ENCODE results near the gene SETX.

Gene SETX

DNA sequence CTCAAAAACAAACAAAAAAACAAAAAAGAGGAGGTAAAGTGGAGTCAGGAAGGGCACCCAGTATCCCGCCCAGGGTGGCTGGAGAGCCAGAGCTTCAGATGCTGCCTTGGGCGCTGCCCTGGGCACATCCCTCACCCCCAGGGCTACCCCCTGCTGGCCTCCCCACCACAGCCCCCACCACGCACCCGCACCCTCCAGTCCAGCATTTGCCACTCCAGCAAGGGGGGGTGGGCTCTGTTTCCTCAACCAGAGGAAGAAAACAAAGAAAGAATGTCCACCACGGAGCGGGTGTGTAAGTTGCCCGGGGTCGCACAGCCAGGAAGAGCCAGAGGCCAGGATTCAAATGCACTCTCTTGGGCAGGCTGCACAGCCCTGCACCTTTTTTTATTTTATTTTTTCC is 106.8 kb downstream of the SETX start:
- Histone ChIP-seq H3K27me3 (ENCODE audit: insufficient read depth, poor library complexity, severe bottlenecking) (no peaks in the 10 kb centered on the region), H3K4me3 (replicated peaks; ENCODE audit: insufficient read depth, low read length) (no peak overlapping the region), H3K27ac (replicated peaks) (no peak overlapping the region)
- no peak for DNase-seq (ENCODE audit: low read depth in 1 of 2, low spot score in 1 of 2)
- no peak for TF ChIP-seq POLR2AphosphoS5 (IDR thresholded peaks at IDR 0.05; ENCODE audit: low read depth)
- TF ChIP-seq GABPA (IDR thresholded peaks at IDR 0.05; ENCODE audit: low read depth): no peak
- no peak for TF ChIP-seq CTCF (IDR thresholded peaks at IDR 0.05; ENCODE audit: insufficient read depth, low read length)
- TF ChIP-seq, protein P1, sequence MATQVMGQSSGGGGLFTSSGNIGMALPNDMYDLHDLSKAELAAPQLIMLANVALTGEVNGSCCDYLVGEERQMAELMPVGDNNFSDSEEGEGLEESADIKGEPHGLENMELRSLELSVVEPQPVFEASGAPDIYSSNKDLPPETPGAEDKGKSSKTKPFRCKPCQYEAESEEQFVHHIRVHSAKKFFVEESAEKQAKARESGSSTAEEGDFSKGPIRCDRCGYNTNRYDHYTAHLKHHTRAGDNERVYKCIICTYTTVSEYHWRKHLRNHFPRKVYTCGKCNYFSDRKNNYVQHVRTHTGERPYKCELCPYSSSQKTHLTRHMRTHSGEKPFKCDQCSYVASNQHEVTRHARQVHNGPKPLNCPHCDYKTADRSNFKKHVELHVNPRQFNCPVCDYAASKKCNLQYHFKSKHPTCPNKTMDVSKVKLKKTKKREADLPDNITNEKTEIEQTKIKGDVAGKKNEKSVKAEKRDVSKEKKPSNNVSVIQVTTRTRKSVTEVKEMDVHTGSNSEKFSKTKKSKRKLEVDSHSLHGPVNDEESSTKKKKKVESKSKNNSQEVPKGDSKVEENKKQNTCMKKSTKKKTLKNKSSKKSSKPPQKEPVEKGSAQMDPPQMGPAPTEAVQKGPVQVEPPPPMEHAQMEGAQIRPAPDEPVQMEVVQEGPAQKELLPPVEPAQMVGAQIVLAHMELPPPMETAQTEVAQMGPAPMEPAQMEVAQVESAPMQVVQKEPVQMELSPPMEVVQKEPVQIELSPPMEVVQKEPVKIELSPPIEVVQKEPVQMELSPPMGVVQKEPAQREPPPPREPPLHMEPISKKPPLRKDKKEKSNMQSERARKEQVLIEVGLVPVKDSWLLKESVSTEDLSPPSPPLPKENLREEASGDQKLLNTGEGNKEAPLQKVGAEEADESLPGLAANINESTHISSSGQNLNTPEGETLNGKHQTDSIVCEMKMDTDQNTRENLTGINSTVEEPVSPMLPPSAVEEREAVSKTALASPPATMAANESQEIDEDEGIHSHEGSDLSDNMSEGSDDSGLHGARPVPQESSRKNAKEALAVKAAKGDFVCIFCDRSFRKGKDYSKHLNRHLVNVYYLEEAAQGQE (IDR thresholded peaks at IDR 0.05; ENCODE audit: insufficient replicate concordance, low read depth): no peak
- no peak for TF ChIP-seq SPI1 (IDR thresholded peaks at IDR 0.05; ENCODE audit: borderline replicate concordance, low read depth)

DNA sequence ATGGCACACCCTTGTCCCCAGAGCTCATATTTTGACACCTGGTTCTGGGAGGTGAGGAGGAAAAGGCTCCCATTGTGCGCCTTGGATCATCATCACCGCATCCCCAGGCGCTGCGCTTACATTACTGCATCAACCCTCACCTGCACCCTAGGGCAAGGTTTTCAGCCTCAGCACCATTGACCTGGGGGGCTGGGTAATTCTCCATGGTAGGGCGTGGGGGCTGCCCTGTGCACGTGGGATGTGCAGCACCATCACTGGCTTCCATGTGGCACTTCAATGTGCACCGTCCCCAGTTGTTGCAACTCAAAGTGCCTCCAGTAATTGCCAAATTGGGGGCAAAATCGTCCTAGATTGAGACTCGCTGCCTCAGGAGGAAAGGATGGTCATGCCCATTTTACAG is 109.3 kb downstream of the SETX start:
- no peak for DNase-seq (ENCODE audit: low read depth in 1 of 2, low spot score in 1 of 2)
- no peaks in the 10 kb centered on the region for H3K27me3 ChIP-seq (ENCODE audit: insufficient read depth, poor library complexity, severe bottlenecking)
- TF ChIP-seq GABPA (IDR thresholded peaks at IDR 0.05; ENCODE audit: low read depth) (no peak), SPI1 (IDR thresholded peaks at IDR 0.05; ENCODE audit: borderline replicate concordance, low read depth) (no peak), POLR2AphosphoS5 (IDR thresholded peaks at IDR 0.05; ENCODE audit: low read depth) (no peak), CTCF (IDR thresholded peaks at IDR 0.05; ENCODE audit: insufficient read depth, low read length) (no peak)
- TF ChIP-seq, protein P1 (IDR thresholded peaks at IDR 0.05; ENCODE audit: insufficient replicate concordance, low read depth): no peak
- no peak overlapping the region for H3K4me3 ChIP-seq (replicated peaks; ENCODE audit: insufficient read depth, low read length)
- no peak overlapping the region for H3K27ac ChIP-seq (replicated peaks)

- no peak for DNase-seq (ENCODE audit: low read depth in 1 of 2, low spot score in 1 of 2)
- no peak overlapping the region for H3K4me3 ChIP-seq (replicated peaks; ENCODE audit: insufficient read depth, low read length)
- H3K27ac ChIP-seq (replicated peaks): no peak overlapping the region
- H3K27me3 ChIP-seq (ENCODE audit: insufficient read depth, poor library complexity, severe bottlenecking): no peaks in the 10 kb centered on the region
- TF ChIP-seq, protein P1 (IDR thresholded peaks at IDR 0.05; ENCODE audit: insufficient replicate concordance, low read depth): no peak
- TF ChIP-seq CTCF (IDR thresholded peaks at IDR 0.05; ENCODE audit: insufficient read depth, low read length) (no peak), GABPA (IDR thresholded peaks at IDR 0.05; ENCODE audit: low read depth) (no peak), POLR2AphosphoS5 (IDR thresholded peaks at IDR 0.05; ENCODE audit: low read depth) (no peak), SPI1 (IDR thresholded peaks at IDR 0.05; ENCODE audit: borderline replicate concordance, low read depth) (no peak)
Observed at GRCh38 chr9:132244582-132245455, 110.0 kb downstream of the SETX start.
